ENCODE data around the gene ABCC6.

The ABCC6 gene

DNA sequence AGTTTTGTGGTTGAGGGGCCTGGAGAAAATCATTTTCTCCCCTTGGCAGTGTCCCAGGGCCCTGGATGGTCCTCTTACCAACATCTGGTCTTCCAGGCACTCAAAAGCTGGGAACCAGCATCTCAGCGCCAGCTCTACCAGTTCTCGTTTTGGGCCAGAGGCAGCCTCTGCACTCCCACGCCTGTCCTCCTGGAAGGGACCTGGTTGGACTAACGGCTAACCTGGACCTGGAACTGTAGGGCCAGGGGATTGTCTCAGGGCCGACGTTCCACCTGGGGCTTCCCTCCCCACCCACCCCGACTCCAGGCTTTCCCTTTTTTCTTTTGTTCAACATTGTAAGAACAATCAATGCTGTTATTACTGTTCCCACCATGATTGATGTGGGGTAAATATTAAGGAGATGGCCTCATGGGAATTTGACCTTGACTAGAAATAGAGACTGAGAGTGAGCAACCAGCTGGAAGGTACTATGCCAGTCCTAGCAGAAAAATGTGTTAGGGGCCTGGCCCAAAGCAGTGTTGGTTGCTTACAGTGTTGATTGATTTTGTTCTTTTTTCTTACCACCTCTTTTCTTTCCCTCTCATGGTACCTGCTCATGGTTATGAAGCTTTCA, 81.4 kb downstream of the ABCC6 start:
- no peak for DNase-seq (ENCODE audit: low spot score)

- DNase-seq (ENCODE audit: low spot score), result no peak
Observed at GRCh38 chr16:16141141-16141540, 82.2 kb downstream of the ABCC6 start.

DNA sequence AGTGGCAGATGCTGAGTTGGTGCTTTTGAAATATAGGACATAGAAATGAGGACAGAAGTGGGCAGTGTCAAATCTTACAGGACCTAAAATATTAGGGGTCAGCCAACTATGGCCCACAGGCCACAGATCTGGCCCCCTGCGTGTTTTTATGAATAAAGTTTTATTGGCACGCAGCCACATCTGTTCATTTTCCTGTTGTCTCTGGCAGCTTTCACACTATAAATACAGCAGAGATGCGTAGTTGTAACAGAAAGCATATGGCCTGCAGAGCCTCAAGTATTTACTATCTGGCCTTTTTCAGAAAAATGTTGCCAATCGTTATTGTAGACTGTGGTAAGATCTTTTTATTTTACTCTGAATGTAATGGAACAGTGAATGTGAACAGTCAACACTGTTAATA, 82.8 kb downstream of the ABCC6 start:
- DNase-seq (ENCODE audit: low spot score), result no peak

GRCh38 chr16:16139806-16140205, 83.5 kb downstream of the ABCC6 start:
- DNase-seq (ENCODE audit: low spot score), result no peak

- DNase-seq (ENCODE audit: low spot score), result no peak
Observed at GRCh38 chr16:16139061-16139460, 84.2 kb downstream of the ABCC6 start.

GRCh38 chr16:16138034-16138635, 85.2 kb downstream of the ABCC6 start:
- DNase-seq (ENCODE audit: low spot score), result no peak

DNA sequence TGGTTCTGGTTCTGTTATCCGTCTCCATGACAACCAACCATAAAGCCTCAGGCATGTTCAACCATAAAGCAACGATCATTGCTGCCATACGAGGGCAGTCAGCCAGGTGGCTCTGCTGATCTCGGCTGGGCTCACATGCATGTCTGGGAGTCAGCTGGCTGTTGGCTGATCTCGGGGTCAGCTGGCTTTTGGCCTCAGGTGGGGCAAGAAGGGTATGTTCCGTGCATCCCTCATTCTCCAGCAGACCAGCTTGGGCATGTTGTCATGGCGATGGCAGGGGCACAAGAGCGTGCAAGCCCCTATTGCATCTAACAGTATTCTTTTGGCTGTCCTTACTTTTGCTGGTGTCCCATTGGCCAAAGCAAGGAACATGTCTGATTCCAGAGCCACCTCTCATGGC, 86.2 kb downstream of the ABCC6 start:
- no peak for DNase-seq (ENCODE audit: low spot score)

DNA sequence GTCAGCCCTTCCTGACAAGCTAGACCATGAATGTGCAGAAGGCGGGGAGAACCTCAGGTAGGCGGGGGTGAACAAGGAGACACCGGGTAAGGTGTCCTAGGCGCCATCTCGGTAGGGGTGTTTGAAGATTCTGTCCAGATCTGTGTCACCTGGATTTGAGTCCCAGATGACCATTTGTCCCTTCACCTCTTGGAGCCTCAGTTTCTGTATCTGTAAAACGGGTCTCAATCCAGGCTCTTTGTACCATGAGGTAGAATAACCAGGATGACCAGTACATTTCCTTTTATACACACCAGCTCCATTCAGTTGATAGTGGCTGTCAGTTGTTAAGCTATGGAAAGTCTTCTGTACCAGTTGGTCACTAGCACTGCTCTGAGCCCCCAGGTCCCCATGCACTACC, 86.7 kb downstream of the ABCC6 start:
- no peak for DNase-seq (ENCODE audit: low spot score)

DNA sequence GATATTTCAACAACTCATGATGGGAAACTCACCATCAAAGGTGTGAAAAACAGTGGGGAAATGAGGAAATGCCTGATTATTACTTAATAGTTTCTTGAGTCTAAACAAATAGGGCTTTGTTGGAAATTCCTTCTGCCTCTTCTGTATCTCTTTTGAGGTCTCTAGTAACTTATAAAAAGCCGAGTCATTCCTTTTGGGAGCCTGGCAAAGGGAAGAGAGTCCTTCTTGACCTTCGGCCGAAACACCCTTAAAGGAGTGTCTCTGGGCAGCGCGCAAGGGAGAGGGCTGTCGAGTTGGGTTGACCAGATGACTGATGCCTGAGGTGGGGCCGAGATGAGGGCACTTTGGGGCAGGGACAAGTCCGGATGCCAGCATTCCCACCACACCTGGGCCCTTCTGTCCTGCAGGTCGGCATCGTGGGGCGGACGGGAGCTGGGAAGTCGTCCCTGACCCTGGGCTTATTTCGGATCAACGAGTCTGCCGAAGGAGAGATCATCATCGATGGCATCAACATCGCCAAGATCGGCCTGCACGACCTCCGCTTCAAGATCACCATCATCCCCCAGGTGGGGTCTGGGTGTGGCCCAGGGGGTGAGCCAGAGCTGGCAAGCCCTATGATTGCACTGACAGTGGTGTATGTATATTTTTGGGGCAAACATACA, 89.2 kb downstream of the ABCC6 start:
- DNase-seq (ENCODE audit: low spot score), result no peak

DNA sequence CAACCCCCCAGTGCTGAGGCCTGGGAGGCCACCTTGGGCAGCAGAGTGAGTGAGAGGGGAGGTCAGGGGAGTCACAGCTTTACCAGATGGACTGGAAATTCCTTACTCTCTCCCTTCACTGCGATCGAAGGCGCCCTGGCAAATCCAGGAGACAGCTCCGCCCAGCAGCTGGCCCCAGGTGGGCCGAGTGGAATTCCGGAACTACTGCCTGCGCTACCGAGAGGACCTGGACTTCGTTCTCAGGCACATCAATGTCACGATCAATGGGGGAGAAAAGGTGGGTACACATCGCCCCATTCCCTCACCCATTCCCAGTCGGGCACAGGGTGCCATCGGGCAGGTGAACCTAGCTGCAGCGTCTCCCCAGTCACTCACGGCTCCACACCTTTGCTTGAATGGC, 91.6 kb downstream of the ABCC6 start:
- no peak for DNase-seq (ENCODE audit: low spot score)

GRCh38 chr16:16131204-16131603, 92.1 kb downstream of the ABCC6 start:
- DNase-seq (ENCODE audit: low spot score), result no peak

DNA sequence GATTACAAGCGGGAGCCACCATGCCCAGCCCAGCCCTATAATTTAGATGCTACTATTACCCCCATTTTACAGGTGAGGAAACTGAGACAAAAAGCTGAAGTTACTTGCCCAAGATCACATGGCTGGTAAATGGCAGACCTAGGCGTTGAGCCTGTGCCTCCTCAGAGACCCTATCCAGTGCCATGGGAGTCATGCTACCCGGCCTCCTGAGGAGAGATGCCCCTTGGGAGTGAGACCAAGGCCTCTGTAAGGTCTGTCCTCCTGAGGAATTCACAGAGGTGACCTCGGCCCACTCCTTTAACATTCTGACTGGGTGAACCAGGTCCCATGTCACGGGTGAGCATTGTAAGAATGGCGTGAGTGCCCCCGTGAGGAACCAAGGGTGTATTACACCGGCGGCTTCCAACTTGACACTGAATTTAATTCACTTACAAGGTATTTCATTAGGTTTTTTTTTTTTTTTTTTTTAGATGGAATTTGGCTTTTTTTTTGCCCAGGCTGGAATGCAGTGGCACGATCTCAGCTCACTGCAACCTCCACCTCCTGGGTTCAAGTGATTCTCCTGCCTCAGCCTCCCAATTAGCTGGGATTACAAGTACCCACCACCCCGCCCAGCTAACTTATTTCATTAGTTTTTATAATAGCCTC, 95.7 kb downstream of the ABCC6 start:
- peak; percentile 86 for DNase-seq (ENCODE audit: low spot score)

DNA sequence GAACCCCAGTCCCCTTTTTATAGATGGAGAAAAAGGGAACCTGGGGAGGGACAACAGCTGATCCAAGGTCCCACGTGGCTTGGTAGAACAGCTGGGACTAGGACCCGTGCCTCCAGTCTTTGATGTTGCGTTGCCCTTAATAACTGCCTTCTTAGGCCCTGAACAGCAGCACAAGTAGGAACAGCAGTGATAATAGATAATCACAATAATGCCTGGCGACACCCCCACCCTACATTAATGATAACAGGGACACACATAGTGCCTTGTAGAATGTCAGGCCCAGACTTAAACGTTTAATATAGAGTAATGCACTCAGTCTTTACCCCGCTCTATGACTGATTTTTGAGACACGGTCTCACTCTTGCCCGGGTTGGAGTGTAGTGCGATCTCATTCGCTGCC, 96.4 kb downstream of the ABCC6 start:
- no peak for DNase-seq (ENCODE audit: low spot score)

DNA sequence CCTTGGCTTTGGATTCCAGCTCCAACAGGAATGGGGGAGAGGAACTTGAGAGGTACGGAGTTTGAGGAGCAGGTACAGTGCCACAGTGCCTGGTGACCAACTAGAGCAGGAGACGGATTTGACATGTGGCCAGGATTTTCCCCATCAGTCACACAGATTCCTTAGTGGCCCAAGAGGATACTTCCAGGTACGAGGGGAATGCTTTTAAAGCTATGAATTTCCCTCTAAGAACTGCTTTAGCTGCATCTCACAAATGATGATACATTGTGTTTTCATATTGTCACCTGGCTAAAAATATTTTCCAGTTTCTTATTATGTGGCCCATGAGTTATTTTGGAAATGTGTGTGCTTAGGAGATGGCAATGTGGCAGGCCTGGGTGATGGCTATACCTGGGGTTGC, 98.3 kb downstream of the ABCC6 start:
- DNase-seq (ENCODE audit: low spot score), result no peak

DNA sequence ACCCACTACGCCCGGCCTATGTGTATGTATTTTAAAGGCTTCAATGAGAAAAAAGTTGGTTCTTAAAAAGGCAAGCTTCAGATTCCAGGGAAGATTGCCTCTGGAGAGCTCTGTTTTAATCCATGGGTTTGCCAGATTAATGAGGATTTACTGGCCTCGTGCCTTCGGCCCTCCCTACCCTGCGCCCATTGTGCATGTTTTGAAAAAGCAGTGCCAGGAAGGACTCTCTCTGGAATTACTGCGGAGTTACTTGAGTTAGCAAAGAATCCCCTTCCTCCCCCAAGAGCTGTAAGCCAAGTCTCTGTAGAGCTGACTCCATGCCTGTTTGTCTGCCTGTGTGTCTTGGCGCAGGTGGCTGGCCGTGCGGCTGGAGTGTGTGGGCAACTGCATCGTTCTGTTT, 98.9 kb downstream of the ABCC6 start:
- DNase-seq (ENCODE audit: low spot score), result no peak

GRCh38 chr16:16122264-16122663, 101.0 kb downstream of the ABCC6 start:
- DNase-seq (ENCODE audit: low spot score), result no peak

- DNase-seq (ENCODE audit: low spot score), result no peak
Observed at GRCh38 chr16:16121185-16121727, 102.0 kb downstream of the ABCC6 start.

- no peak for DNase-seq (ENCODE audit: low spot score)
Observed at GRCh38 chr16:16120382-16121184, 102.7 kb downstream of the ABCC6 start.

DNA sequence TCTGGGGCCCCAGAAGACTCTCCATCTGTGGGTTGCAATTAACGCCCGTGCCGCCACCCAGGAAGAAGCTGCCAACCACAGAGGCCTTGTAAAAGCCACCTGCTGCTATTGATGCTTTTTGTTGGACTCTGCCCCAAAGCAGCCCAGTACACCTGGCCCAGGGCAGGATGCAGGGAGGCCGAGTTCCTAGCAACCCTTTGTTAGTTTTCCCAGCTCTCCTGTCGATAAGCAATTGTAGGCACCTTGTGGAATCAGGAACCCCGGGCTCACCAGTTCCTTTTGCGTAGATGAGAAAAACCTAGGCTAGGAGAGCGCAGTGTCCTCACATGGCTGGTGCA, 103.3 kb downstream of the ABCC6 start:
- no peak for DNase-seq (ENCODE audit: low spot score)

- DNase-seq (ENCODE audit: low spot score), result no peak
Observed at GRCh38 chr16:16118337-16118736, 105.0 kb downstream of the ABCC6 start.

DNA sequence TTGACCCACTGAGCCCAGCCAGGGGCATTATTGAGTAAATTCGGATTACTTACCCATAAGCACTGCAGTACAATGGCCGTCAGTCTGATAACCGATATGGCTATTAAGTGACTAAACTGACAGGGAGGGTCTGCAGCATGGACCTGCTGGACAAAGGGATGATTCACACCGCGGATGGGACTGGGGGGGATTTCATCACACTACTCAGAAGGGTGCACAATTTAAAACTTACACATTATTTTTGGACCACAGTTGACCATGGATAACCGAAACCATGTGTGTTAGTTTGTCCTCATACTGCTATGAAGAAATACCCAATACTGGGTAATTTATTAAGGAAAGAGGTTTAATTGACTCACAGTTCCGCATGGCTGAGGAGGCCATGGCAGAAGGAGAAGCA, 106.5 kb downstream of the ABCC6 start:
- DNase-seq (ENCODE audit: low spot score), result no peak

- DNase-seq (ENCODE audit: low spot score), result no peak
Observed at GRCh38 chr16:16113076-16113475, 110.2 kb downstream of the ABCC6 start.
